ENCODE results near the gene ENKD1.

The ENKD1 gene

GRCh38 chr16:67666559-67667452 is at the start of gene ENKD1, which contains the start of gene C16orf86:
Gene ENKD1 (minus strand): TSS chr16:67666750. CDS start chr16:67666442, 308 bp downstream.
Gene C16orf86 (plus strand): TSS chr16:67666814. CDS start chr16:67666971, 157 bp downstream.
- Mint-ChIP-seq H3K4me3 (peak within 1 kb of the TSS; percentile 81), H3K4me1 (ENCODE audit: low read depth) (peaks cover 16% of the 10 kb centered on the region)

DNA sequence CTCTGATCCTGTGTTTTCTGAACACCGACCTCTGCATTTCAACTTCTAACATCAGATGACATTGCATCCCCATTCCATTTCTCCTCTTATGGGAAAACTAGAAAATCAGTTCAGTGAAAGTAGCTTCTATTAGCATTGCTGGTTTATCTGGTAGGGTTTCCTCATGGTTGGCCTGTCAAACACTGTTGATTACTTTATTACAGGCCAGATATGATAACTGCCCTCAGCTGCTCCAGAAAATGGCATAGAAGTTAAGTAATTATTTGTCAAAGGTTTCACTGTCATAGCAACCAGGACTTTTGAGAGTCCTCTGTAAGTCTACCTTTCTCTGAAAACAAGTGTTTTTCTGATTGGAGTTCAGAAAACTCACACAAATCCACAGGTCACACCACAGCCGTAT is 49.5 kb upstream of the ENKD1 start:
- Mint-ChIP-seq H3K27ac (no peak overlapping the region), H3K27me3 (no peaks in the 10 kb centered on the region), H3K4me3 (peak overlapping the region; percentile 9), H3K4me1 (ENCODE audit: low read depth) (peaks cover 33% of the 10 kb centered on the region), H3K36me3 (peaks cover 7% of the 10 kb centered on the region), H3K9me3 (ENCODE audit: low read depth) (no peaks in the 10 kb centered on the region)

More at GRCh38 chr16:67666559-67667452, at the start of gene ENKD1, which contains the start of gene C16orf86:
- H3K9me3 Mint-ChIP-seq (ENCODE audit: low read depth) = no peaks in the 10 kb centered on the region
- H3K36me3 Mint-ChIP-seq = peaks cover 5% of the 10 kb centered on the region
- H3K27me3 Mint-ChIP-seq = no peaks in the 10 kb centered on the region
- H3K27ac Mint-ChIP-seq = peak within 1 kb of the TSS; percentile 68

GRCh38 chr16:67714522-67714921 is 48.0 kb upstream of the ENKD1 start:
- H3K36me3 Mint-ChIP-seq = peaks cover 7% of the 10 kb centered on the region
- H3K4me1 Mint-ChIP-seq (ENCODE audit: low read depth) = peaks cover 25% of the 10 kb centered on the region
- H3K27me3 Mint-ChIP-seq = no peaks in the 10 kb centered on the region
- H3K4me3 Mint-ChIP-seq = no peak overlapping the region
- H3K27ac Mint-ChIP-seq = no peak overlapping the region
- H3K9me3 Mint-ChIP-seq (ENCODE audit: low read depth) = no peaks in the 10 kb centered on the region

DNA sequence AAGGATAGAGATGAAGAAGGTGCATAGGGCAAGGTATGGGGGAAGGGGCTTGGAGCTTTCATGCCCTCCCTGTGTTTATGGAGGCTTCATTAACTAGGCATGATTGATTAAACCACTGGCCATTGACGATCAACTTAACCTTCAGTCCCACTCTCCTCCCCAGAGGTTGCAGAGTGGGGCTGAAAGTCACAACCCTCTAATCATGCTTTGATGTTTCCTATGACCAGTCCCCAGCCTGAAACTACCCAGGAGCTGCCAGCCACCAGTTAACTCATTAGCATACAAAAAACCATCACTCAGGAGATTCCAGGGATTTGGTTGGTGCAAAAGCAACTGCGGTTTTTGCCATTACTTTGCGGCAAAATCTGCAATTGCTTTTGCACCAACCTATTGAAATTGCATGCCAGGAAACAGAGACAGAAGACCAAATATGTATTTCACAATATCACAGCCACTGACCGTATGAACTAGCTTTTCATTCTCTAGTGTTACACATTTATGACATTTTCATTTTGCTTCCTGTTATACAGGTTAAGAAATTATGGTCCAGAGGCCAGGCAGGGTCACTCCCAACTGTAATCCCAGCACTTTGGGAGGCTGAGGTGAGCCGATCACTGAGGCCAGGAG is 47.2 kb upstream of the ENKD1 start:
- Mint-ChIP-seq H3K4me1 (ENCODE audit: low read depth) (peaks cover 25% of the 10 kb centered on the region), H3K36me3 (peaks cover 7% of the 10 kb centered on the region), H3K9me3 (ENCODE audit: low read depth) (no peaks in the 10 kb centered on the region), H3K4me3 (no peak overlapping the region), H3K27me3 (no peaks in the 10 kb centered on the region), H3K27ac (no peak overlapping the region)

DNA sequence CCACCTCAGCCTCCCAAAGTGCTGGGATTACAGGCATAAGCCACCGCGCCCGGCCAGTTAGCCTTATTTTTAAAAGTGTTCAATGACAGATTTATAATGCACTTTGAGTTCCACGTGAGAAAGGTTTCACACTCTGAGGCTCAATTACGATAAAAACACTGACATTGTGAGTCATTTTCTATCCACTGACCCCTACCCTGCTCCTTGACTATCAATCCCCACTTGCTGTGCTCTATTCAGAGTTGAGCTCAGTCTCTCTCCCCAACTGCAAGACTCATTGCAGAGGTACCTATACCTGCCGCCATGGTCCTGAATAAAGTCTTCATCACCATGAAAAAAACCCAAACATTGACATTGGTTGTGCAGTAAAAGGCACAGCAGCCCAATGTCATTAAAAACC is 44.1 kb upstream of the ENKD1 start:
- Mint-ChIP-seq H3K27me3 (no peaks in the 10 kb centered on the region), H3K36me3 (no peaks in the 10 kb centered on the region), H3K27ac (no peak overlapping the region), H3K9me3 (ENCODE audit: low read depth) (no peaks in the 10 kb centered on the region), H3K4me1 (ENCODE audit: low read depth) (peaks cover 6% of the 10 kb centered on the region), H3K4me3 (no peak overlapping the region)

DNA sequence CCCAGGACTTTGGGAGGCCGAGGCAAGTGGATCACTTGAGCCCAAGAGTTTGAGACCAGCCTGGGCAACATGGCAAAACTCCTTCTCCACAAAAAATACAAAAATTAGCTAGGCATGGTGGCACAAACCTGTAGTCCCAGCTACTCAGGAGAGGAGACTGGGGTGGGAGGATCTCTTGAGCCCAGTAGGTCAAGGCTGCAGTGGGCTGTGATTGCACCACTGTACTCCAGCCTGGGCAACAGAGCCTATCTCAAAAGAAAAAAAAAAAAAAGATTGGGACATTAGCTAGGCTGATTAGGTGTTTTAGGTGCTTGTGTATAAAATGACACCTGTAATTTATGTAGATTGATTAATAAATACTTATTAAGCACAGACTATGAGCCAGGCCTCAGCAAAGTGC is 42.5 kb upstream of the ENKD1 start:
- H3K27me3 Mint-ChIP-seq = no peaks in the 10 kb centered on the region
- H3K4me1 Mint-ChIP-seq (ENCODE audit: low read depth) = peaks cover 12% of the 10 kb centered on the region
- H3K36me3 Mint-ChIP-seq = no peaks in the 10 kb centered on the region
- no peak overlapping the region for H3K4me3 Mint-ChIP-seq
- H3K9me3 Mint-ChIP-seq (ENCODE audit: low read depth) = no peaks in the 10 kb centered on the region
- H3K27ac Mint-ChIP-seq = no peak overlapping the region

DNA sequence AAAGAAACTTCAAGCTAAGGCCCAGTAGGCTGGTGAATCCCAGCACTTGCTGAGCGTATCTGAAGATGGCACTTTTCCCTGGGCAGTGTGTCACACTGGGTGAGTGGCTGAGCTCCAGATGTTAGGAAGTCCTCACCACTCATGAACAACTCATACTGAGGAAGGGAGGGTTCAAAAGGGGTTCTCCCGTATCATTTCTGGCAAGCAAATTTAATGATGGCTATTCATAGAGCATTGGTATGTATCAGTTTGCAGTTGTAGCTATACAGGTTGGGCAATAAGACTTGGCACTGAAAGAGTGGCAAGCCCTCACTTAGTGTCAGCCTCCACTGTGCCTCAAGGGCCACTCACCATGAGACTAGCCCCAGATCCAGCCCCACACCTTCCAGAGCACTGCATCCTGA is 41.8 kb upstream of the ENKD1 start:
- no peaks in the 10 kb centered on the region for H3K27me3 Mint-ChIP-seq
- H3K4me3 Mint-ChIP-seq = no peak overlapping the region
- no peak overlapping the region for H3K27ac Mint-ChIP-seq
- no peaks in the 10 kb centered on the region for H3K36me3 Mint-ChIP-seq
- H3K4me1 Mint-ChIP-seq (ENCODE audit: low read depth) = peaks cover 19% of the 10 kb centered on the region
- no peaks in the 10 kb centered on the region for H3K9me3 Mint-ChIP-seq (ENCODE audit: low read depth)

DNA sequence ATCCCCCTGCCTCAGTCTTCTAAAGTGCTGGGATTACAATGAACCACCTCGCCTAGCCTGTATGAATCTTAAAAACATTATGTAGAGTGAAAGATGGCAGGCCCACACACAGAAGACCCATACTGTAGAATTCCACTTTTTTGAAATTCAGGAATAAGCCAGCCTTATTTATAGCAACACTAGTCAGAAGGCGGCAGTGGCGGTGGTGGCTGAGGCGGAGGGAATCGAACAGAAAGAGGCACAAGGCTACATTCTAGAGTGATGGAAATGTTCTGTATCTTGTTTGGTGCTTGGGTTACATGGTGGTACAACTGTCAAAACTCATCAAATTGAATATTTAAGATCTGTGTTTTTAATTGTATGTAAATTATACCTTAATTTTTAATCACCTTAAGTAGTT is 41.2 kb upstream of the ENKD1 start:
- Mint-ChIP-seq H3K27ac (no peak overlapping the region), H3K27me3 (no peaks in the 10 kb centered on the region), H3K9me3 (ENCODE audit: low read depth) (no peaks in the 10 kb centered on the region), H3K4me1 (ENCODE audit: low read depth) (peaks cover 23% of the 10 kb centered on the region), H3K36me3 (no peaks in the 10 kb centered on the region), H3K4me3 (no peak overlapping the region)

DNA sequence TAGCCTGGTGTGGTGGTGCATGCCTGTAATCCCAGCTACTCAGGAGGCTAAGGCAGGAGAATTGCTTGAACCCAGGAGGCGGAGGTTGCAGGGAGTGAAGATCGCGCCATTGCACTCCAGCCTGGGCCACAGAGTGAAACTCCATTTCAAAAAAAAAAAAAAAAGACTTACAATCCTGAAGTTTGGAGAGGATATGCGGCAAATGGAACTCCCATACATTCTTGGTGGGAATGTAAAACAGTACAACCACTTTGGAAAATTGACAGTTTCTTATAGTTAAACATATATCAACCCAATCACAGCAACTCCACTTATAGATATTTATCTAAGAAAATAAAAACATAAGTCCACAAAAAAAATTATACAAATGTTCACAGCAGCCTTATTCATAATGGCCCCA is 40.7 kb upstream of the ENKD1 start:
- Mint-ChIP-seq H3K9me3 (ENCODE audit: low read depth) (no peaks in the 10 kb centered on the region), H3K4me3 (no peak overlapping the region), H3K27me3 (no peaks in the 10 kb centered on the region), H3K36me3 (no peaks in the 10 kb centered on the region), H3K27ac (no peak overlapping the region), H3K4me1 (ENCODE audit: low read depth) (peaks cover 26% of the 10 kb centered on the region)

GRCh38 chr16:67704110-67704509 is 37.6 kb upstream of the ENKD1 start:
- Mint-ChIP-seq H3K4me1 (ENCODE audit: low read depth) (peaks cover 26% of the 10 kb centered on the region), H3K27ac (peak overlapping the region; percentile 70), H3K9me3 (ENCODE audit: low read depth) (no peaks in the 10 kb centered on the region), H3K4me3 (peak overlapping the region; percentile 21), H3K27me3 (no peaks in the 10 kb centered on the region), H3K36me3 (peaks cover 2% of the 10 kb centered on the region)

- H3K36me3 Mint-ChIP-seq = peaks cover 3% of the 10 kb centered on the region
- H3K27ac Mint-ChIP-seq = peak overlapping the region; percentile 70
- no peaks in the 10 kb centered on the region for H3K27me3 Mint-ChIP-seq
- H3K4me1 Mint-ChIP-seq (ENCODE audit: low read depth) = peaks cover 26% of the 10 kb centered on the region
- H3K4me3 Mint-ChIP-seq = peak overlapping the region; percentile 21
- no peaks in the 10 kb centered on the region for H3K9me3 Mint-ChIP-seq (ENCODE audit: low read depth)
These were observed 37.1 kb upstream of the ENKD1 start for GRCh38 chr16:67703626-67704025.

DNA sequence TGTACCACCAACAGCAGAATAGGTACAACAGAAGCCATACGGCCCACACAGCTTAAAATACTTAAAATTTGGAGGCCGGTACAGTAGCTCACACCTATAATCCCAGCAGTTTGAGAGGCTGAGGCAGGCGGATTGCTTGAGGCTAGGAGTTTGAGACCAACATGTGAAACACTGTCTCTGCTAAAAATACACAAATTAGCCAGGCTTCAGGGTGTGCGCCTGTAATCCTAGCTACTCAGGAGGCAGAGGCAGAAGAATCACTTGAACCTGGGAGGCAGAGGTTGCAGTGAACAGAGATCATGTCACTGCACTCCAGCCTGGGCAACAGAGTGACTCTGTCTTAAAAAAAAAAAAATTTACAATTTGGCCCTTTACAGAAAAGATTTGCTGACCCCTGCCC is 35.6 kb upstream of the ENKD1 start:
- H3K36me3 Mint-ChIP-seq = peaks cover 4% of the 10 kb centered on the region
- H3K27me3 Mint-ChIP-seq = no peaks in the 10 kb centered on the region
- no peaks in the 10 kb centered on the region for H3K9me3 Mint-ChIP-seq (ENCODE audit: low read depth)
- H3K27ac Mint-ChIP-seq = no peak overlapping the region
- H3K4me3 Mint-ChIP-seq = no peak overlapping the region
- peaks cover 27% of the 10 kb centered on the region for H3K4me1 Mint-ChIP-seq (ENCODE audit: low read depth)

GRCh38 chr16:67701420-67701819 is 34.9 kb upstream of the ENKD1 start:
- no peaks in the 10 kb centered on the region for H3K9me3 Mint-ChIP-seq (ENCODE audit: low read depth)
- H3K27ac Mint-ChIP-seq = no peak overlapping the region
- H3K4me3 Mint-ChIP-seq = no peak overlapping the region
- H3K27me3 Mint-ChIP-seq = no peaks in the 10 kb centered on the region
- peaks cover 27% of the 10 kb centered on the region for H3K4me1 Mint-ChIP-seq (ENCODE audit: low read depth)
- peaks cover 4% of the 10 kb centered on the region for H3K36me3 Mint-ChIP-seq

DNA sequence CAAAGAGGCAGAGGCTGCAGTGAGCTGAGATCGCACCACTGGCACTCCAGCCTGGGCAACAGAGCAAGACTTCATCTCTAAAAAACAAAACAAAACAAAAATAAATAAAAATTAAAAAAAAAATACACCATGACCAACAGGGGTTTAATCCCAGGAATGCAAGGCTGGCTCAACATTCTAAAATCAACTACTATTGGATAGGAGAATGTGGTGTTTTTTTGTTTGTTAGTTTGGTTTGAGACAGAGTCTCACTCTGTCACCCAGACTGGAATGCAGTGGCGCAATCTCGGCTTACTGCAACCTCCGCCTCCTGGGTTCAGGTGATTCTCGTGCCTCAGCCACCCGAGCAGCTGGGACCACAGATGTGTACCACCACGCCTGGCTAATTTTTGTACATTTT is 32.7 kb upstream of the ENKD1 start:
- Mint-ChIP-seq H3K4me1 (ENCODE audit: low read depth) (peaks cover 22% of the 10 kb centered on the region), H3K9me3 (ENCODE audit: low read depth) (no peaks in the 10 kb centered on the region), H3K36me3 (peaks cover 4% of the 10 kb centered on the region), H3K4me3 (no peak overlapping the region), H3K27me3 (no peaks in the 10 kb centered on the region), H3K27ac (no peak overlapping the region)

GRCh38 chr16:67697422-67698185 is 31.1 kb upstream of the ENKD1 start:
- H3K9me3 Mint-ChIP-seq (ENCODE audit: low read depth) = no peaks in the 10 kb centered on the region
- no peak overlapping the region for H3K27ac Mint-ChIP-seq

More at GRCh38 chr16:67697422-67698185, 31.1 kb upstream of the ENKD1 start:
- H3K27me3 Mint-ChIP-seq = no peaks in the 10 kb centered on the region
- H3K4me3 Mint-ChIP-seq = no peak overlapping the region
- H3K36me3 Mint-ChIP-seq = peaks cover 4% of the 10 kb centered on the region
- H3K4me1 Mint-ChIP-seq (ENCODE audit: low read depth) = peaks cover 7% of the 10 kb centered on the region

All from activated naive CD8-positive, alpha-beta T cell (primary cell).